HEK293T (cell line): ENCODE data around the gene ZNF471.

Experiments
- CTCF ChIA-PET: fragments of 350-600 bp; formaldehyde crosslinking; extraction: SDS; loops from one replicate; lab custom pipeline; 2021; ENCODE audit warnings: antibody characterized with exemption, inconsistent platforms; lab: Yijun Ruan, JAX
- POLR2A ChIA-PET: fragments of 350-600 bp; formaldehyde crosslinking; extraction: SDS; loops from one replicate; lab custom pipeline; 2020; ENCODE audit warnings: antibody characterized with exemption, inconsistent platforms; lab: Yijun Ruan, JAX
- DNase-seq: peaks from one replicate; pipeline ENCODE4 v3.0.0; 2012; ENCODE audit warnings: mixed read lengths; ENCODE audit errors: extremely low spot score
- ARNT ChIP-seq: fragments of 450-650 bp; IDR thresholded peaks from 2 replicates; pipeline ENCODE4 v1.6.1; 2017; ENCODE audit warnings: mild to moderate bottlenecking
- BHLHE40 ChIP-seq: fragments of 450-650 bp; IDR thresholded peaks from 2 replicates; pipeline ENCODE4 v1.6.1; 2016; ENCODE audit warnings: mild to moderate bottlenecking, moderate library complexity, borderline replicate concordance
- CTBP1 ChIP-seq: fragments of 450-650 bp; IDR thresholded peaks from 2 replicates; pipeline ENCODE4 v1.6.1; 2016; ENCODE audit warnings: borderline replicate concordance
- ELF4 ChIP-seq: fragments of 450-650 bp; IDR thresholded peaks from 2 replicates; pipeline ENCODE4 v1.6.1; 2017; ENCODE audit warnings: antibody characterized with exemption
- FOXA1 ChIP-seq: fragments of 450-650 bp; IDR thresholded peaks from 2 replicates; pipeline ENCODE4 v1.6.1; 2016; ENCODE audit warnings: mild to moderate bottlenecking
- FOXK2 ChIP-seq: fragments of 450-650 bp; IDR thresholded peaks from 2 replicates; pipeline ENCODE4 v1.6.1; 2016; ENCODE audit warnings: mild to moderate bottlenecking
- FOXM1 ChIP-seq: fragments of 450-650 bp; IDR thresholded peaks from 2 replicates; pipeline ENCODE4 v1.6.1; 2017; ENCODE audit warnings: mild to moderate bottlenecking, borderline replicate concordance
- HDGF ChIP-seq: fragments of 450-650 bp; IDR thresholded peaks from 2 replicates; pipeline ENCODE4 v1.6.1; 2017; ENCODE audit warnings: antibody characterized with exemption, borderline replicate concordance
- L3MBTL2 ChIP-seq: fragments of 450-650 bp; conservative IDR thresholded peaks from 2 replicates; pipeline ENCODE4 v1.6.1; 2016; ENCODE audit warnings: mild to moderate bottlenecking
- LEF1 ChIP-seq: fragments of 450-650 bp; IDR thresholded peaks from 2 replicates; pipeline ENCODE4 v1.6.1; 2017; ENCODE audit warnings: mild to moderate bottlenecking, borderline replicate concordance
- NFRKB ChIP-seq: fragments of 450-650 bp; IDR thresholded peaks from 2 replicates; pipeline ENCODE4 v1.6.1; 2016; ENCODE audit warnings: mild to moderate bottlenecking, moderate library complexity
- SP1 ChIP-seq: fragments of 450-650 bp; IDR thresholded peaks from 2 replicates; pipeline ENCODE4 v1.6.1; 2017
- SUZ12 ChIP-seq: fragments of 450-650 bp; IDR thresholded peaks from 2 replicates; pipeline ENCODE4 v1.6.1; 2016; ENCODE audit warnings: mild to moderate bottlenecking
- TARDBP ChIP-seq: fragments of 450-650 bp; IDR thresholded peaks from 2 replicates; pipeline ENCODE4 v1.6.1; 2016
- ZNF384 ChIP-seq: fragments of 450-650 bp; IDR thresholded peaks from 2 replicates; pipeline ENCODE4 v1.6.1; 2016
- TF ChIP-seq, protein P1 (sequence below): fragments of 450-650 bp; IDR thresholded peaks from 2 replicates; pipeline ENCODE4 v1.6.1; 2016

Gene ZNF471

DNA sequence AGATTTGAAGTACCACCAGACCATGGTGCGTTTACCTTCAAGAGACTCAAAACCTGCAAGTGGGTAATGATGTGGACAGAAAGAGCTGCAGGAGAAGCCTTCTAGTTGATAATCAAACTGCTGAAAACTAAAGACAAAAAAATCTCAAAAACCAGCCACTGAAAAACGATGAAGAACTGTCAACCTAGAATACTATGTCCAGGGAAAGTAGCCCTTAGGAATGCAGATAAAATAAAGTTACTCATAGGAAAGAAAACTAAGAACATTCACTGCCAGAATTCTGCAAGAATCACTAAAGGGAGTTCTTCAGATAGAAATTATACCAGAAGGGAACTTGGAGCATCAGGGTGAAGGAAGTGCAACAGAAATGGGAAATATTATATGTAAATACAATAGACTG lies 64.9 kb downstream of the ZNF471 start:
- DNase-seq = no peak
- POLR2A ChIA-PET = no interaction called here
- no peak for TF ChIP-seq FOXA1
- TF ChIP-seq SUZ12 = no peak
- no peak for TF ChIP-seq TARDBP
- TF ChIP-seq ZNF384 = no peak
- TF ChIP-seq SP1 = no peak
- TF ChIP-seq, protein P1, sequence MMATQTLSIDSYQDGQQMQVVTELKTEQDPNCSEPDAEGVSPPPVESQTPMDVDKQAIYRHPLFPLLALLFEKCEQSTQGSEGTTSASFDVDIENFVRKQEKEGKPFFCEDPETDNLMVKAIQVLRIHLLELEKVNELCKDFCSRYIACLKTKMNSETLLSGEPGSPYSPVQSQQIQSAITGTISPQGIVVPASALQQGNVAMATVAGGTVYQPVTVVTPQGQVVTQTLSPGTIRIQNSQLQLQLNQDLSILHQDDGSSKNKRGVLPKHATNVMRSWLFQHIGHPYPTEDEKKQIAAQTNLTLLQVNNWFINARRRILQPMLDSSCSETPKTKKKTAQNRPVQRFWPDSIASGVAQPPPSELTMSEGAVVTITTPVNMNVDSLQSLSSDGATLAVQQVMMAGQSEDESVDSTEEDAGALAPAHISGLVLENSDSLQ = no peak
- TF ChIP-seq BHLHE40 = no peak
- TF ChIP-seq HDGF = no peak
- TF ChIP-seq CTBP1 = no peak
- no peak for TF ChIP-seq LEF1
- TF ChIP-seq FOXK2 = no peak
- TF ChIP-seq NFRKB = no peak
- TF ChIP-seq ELF4 = no peak
- TF ChIP-seq FOXM1 = no peak
- no peak for TF ChIP-seq ARNT
- CTCF ChIA-PET = no interaction called here

DNA sequence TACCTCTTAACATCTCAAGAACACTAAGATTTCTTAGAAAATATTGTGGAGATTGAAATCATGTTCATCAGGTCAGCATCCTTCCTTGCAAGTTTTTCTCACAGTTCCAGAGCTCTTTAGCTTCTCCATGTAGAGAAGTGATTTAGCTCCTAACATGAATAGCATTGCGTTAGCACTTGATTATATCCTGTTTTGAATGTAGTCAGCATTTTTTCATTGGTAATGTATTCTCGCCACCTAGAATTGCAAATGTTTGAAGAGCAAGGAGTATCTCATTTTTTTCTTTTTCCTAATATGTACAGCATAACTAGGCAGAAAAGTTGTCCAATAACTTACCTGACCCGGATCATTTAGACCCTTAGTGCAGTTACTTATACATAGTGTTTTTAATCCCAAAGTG lies 66.3 kb downstream of the ZNF471 start:
- POLR2A ChIA-PET = no interaction called here
- DNase-seq = no peak
- CTCF ChIA-PET = no interaction called here
- TF ChIP-seq CTBP1 = no peak
- TF ChIP-seq L3MBTL2 = no peak
- TF ChIP-seq FOXK2 = no peak
- TF ChIP-seq ELF4 = no peak

GRCh38 chr19:56577719-56578602 lies 70.3 kb downstream of the ZNF471 start:
- DNase-seq = no peak
- ChIA-PET CTCF (no interaction called here), POLR2A (no interaction called here)

More at GRCh38 chr19:56577719-56578602, 70.3 kb downstream of the ZNF471 start:
- TF ChIP-seq TARDBP (no peak), BHLHE40 (no peak), FOXK2 (no peak), L3MBTL2 (no peak), ZNF384 (no peak), LEF1 (no peak), CTBP1 (no peak), SP1 (no peak), FOXA1 (no peak), SUZ12 (no peak), HDGF (no peak), ELF4 (no peak), FOXM1 (no peak), NFRKB (no peak)
- TF ChIP-seq, protein P1 = no peak
